H1 (cell line): ENCODE data around the gene LARGE2. TPM values are rescaled to one million over a fixed set of nuclear protein-coding genes. Genes with fewer than 3 reads are reported as not detected.

Source experiments
- CTCF ChIA-PET: fragments of 300-600 bp; sonication (Branson Sonifier 250); formaldehyde crosslinking; loops from one replicate; lab custom pipeline; 2021; ENCODE audit not compliant: partially characterized antibody; lab: Charles Lee
- POLR2A ChIA-PET: fragments of 300-600 bp; sonication (Branson Sonifier 250); formaldehyde crosslinking; loops from one replicate; lab custom pipeline; 2021; ENCODE audit warnings: inconsistent platforms; ENCODE audit not compliant: partially characterized antibody; lab: Charles Lee
- DNase-seq, 2 experiments: peaks; one replicate each; pipeline versions ENCODE4 v3.0.0 to v3.0.0-alpha.2; 2010 to 2022; ENCODE audit warnings: low spot score in 2 of 2, low read depth in 1 of 2, mixed read lengths in 1 of 2
- FAIRE-seq: peaks from 2 replicates; lab custom pipeline; 2011; peaks lifted over from hg19 to GRCh38; lab: Jason Lieb, UNC
- H2AFZ ChIP-seq: 2 replicates; pipeline ENCODE4 v1.8.1; 2012; ENCODE audit warnings: low read length, inconsistent platforms
- H2AK5ac ChIP-seq: 2 replicates; pipeline ENCODE4 v1.6.1; 2013; ENCODE audit warnings: low read depth, low read length
- H2BK120ac ChIP-seq: replicated peaks from 2 replicates; pipeline ENCODE3; 2013; ENCODE audit warnings: low read depth, low read length, inconsistent platforms
- H2BK12ac ChIP-seq: 2 replicates; pipeline ENCODE4 v1.6.1; 2013; ENCODE audit warnings: low read depth, low read length
- H2BK15ac ChIP-seq: 2 replicates; pipeline ENCODE4 v1.6.1; 2013; ENCODE audit warnings: low read length
- H2BK20ac ChIP-seq: 2 replicates; pipeline ENCODE4 v1.6.1; 2013; ENCODE audit warnings: low read length
- H2BK5ac ChIP-seq: 2 replicates; pipeline ENCODE4 v1.6.1; 2013; ENCODE audit warnings: low read depth, low read length
- H3K14ac ChIP-seq: 2 replicates; pipeline ENCODE4 v1.6.1; 2013; ENCODE audit warnings: inconsistent platforms; ENCODE audit not compliant: insufficient read length
- H3K18ac ChIP-seq: 2 replicates; pipeline ENCODE4 v1.6.1; 2013; ENCODE audit warnings: low read length; ENCODE audit errors: extremely low read depth
- H3K23ac ChIP-seq: 2 replicates; pipeline ENCODE4 v1.6.1; 2013; ENCODE audit warnings: inconsistent platforms; ENCODE audit not compliant: insufficient read length
- H3K23me2 ChIP-seq: 2 replicates; pipeline ENCODE4 v1.6.1; 2013; ENCODE audit warnings: low read depth, low read length
- H3K27ac ChIP-seq: 2 replicates; pipeline ENCODE4 v1.6.1; 2011; ENCODE audit warnings: low read depth, low read length, inconsistent platforms
- H3K27me3 ChIP-seq, 4 experiments: replicated peaks in 1 of 4; 1 replicate in 1 of 4; 2 replicates in 3 of 4; pipeline versions ENCODE4 v1.6.1 to v1.8.1; 2011 to 2013; ENCODE audit warnings: low read length in 3 of 4, mild to moderate bottlenecking in 3 of 4, inconsistent platforms in 2 of 4, mixed read lengths in 2 of 4, moderate library complexity in 1 of 4; ENCODE audit not compliant: control insufficient read depth in 3 of 4, insufficient read depth in 3 of 4; ENCODE audit errors: extremely low read depth in 1 of 4
- H3K36me3 ChIP-seq, 4 experiments: 2 replicates each; pipeline versions ENCODE4 v1.6.1 to v1.8.1; 2011 to 2013; ENCODE audit warnings: mild to moderate bottlenecking in 4 of 4, low read length in 3 of 4, moderate library complexity in 2 of 4, control low read depth in 1 of 4, inconsistent platforms in 1 of 4; ENCODE audit not compliant: insufficient read depth in 4 of 4, control insufficient read depth in 2 of 4
- H3K4ac ChIP-seq: replicated peaks from 2 replicates; pipeline ENCODE3; 2013; ENCODE audit warnings: low read length, low read depth, mixed read lengths, inconsistent platforms; ENCODE audit not compliant: insufficient read length
- H3K4me1 ChIP-seq, 4 experiments: replicated peaks in 1 of 4; 1 replicate in 1 of 4; 2 replicates in 3 of 4; pipeline versions ENCODE4 v1.6.1 to v1.8.1; 2011 to 2013; ENCODE audit warnings: low read length in 3 of 4, inconsistent platforms in 2 of 4, mixed read lengths in 1 of 4; ENCODE audit not compliant: insufficient read depth in 4 of 4, control insufficient read depth in 3 of 4
- H3K4me2 ChIP-seq, 2 experiments: 2 replicates each; pipeline versions ENCODE4 v1.6.1 to v1.8.1; 2011 to 2013; ENCODE audit warnings: low read depth in 2 of 2, low read length in 2 of 2, control low read depth in 1 of 2, inconsistent platforms in 1 of 2, mild to moderate bottlenecking in 1 of 2; ENCODE audit not compliant: insufficient read depth in 1 of 2
- H3K4me3 ChIP-seq, 4 experiments: fragments of 200-600, 300-600 bp in 1 of 4; sonication (generic), shearing (Covaris generic), sonication (Bioruptor Twin) in 1 of 4; 2 replicates each; pipeline versions ENCODE4 v1.5.1 to v1.8.1; 2011 to 2016; ENCODE audit warnings: low read length in 4 of 4, low read depth in 3 of 4, control low read depth in 2 of 4, inconsistent platforms in 2 of 4, mild to moderate bottlenecking in 2 of 4, mixed read lengths in 1 of 4, moderate library complexity in 1 of 4; ENCODE audit not compliant: insufficient read depth in 2 of 4; ENCODE audit errors: extremely low read depth in 1 of 4
- H3K56ac ChIP-seq: replicated peaks from 2 replicates; pipeline ENCODE3; 2013; ENCODE audit warnings: low read depth, mild to moderate bottlenecking, mixed read lengths, low read length, inconsistent platforms; ENCODE audit not compliant: insufficient read length
- H3K79me1 ChIP-seq: 2 replicates; pipeline ENCODE4 v1.6.1; 2013; ENCODE audit warnings: low read depth, low read length, control low read depth
- H3K79me2 ChIP-seq, 2 experiments: 2 replicates each; pipeline versions ENCODE4 v1.6.1 to v1.8.1; 2012 to 2013; ENCODE audit warnings: low read length in 2 of 2, mild to moderate bottlenecking in 2 of 2, inconsistent platforms in 1 of 2; ENCODE audit not compliant: insufficient read depth in 2 of 2, control insufficient read depth in 1 of 2
- H3K9ac ChIP-seq, 4 experiments: replicated peaks in 1 of 4; 1 replicate in 1 of 4; 2 replicates in 3 of 4; pipeline versions ENCODE4 v1.6.1 to v1.8.1; 2011 to 2013; ENCODE audit warnings: low read depth in 3 of 4, low read length in 3 of 4, control low read depth in 2 of 4, mild to moderate bottlenecking in 2 of 4, moderate library complexity in 2 of 4, inconsistent platforms in 1 of 4; ENCODE audit errors: extremely low read depth in 1 of 4
- H3K9me3 ChIP-seq, 2 experiments: 2 replicates each; pipeline versions ENCODE4 v1.6.1 to v1.8.1; 2012 to 2013; ENCODE audit warnings: mild to moderate bottlenecking in 2 of 2, moderate library complexity in 2 of 2, control low read depth in 1 of 2, inconsistent platforms in 1 of 2, low read depth in 1 of 2, low read length in 1 of 2, mixed read lengths in 1 of 2; ENCODE audit not compliant: insufficient read depth in 2 of 2
- H4K20me1 ChIP-seq, 2 experiments: replicated peaks in 1 of 2; 2 replicates each; pipeline versions ENCODE3 to v1.8.1; 2011 to 2013; ENCODE audit warnings: inconsistent platforms in 2 of 2, low read length in 2 of 2, mild to moderate bottlenecking in 1 of 2; ENCODE audit not compliant: insufficient read depth in 2 of 2, control insufficient read depth in 1 of 2
- H4K5ac ChIP-seq: 2 replicates; pipeline ENCODE4 v1.6.1; 2013; ENCODE audit warnings: low read length, low read depth, mixed read lengths, inconsistent platforms; ENCODE audit not compliant: insufficient read length
- H4K8ac ChIP-seq: 2 replicates; pipeline ENCODE4 v1.8.0; 2013; ENCODE audit warnings: mild to moderate bottlenecking, moderate library complexity, low read length, inconsistent platforms; ENCODE audit not compliant: insufficient read depth; ENCODE audit errors: extremely low read depth
- H4K91ac ChIP-seq: replicated peaks from 2 replicates; pipeline ENCODE3; 2013; ENCODE audit warnings: low read length, mixed read lengths, inconsistent platforms; ENCODE audit not compliant: insufficient read length
- CBX5 ChIP-seq: fragments of 300-800, 300-1000 bp; sonication (generic); IDR thresholded peaks from 2 replicates; pipeline ENCODE4 v1.7.1; 2016; ENCODE audit warnings: antibody characterized with exemption, low read length, low read depth
- NRF1 ChIP-seq: IDR thresholded peaks from 2 replicates; pipeline ENCODE4 v1.6.1; 2011; ENCODE audit warnings: mild to moderate bottlenecking, low read depth, low read length, improper control_type of control experiment
- POLR2A ChIP-seq, 2 experiments: IDR thresholded peaks; 1 replicate in 1 of 2; 2 replicates in 1 of 2; pipeline ENCODE4 v1.6.1; 2011; ENCODE audit warnings: low read depth in 2 of 2, low read length in 2 of 2, mild to moderate bottlenecking in 2 of 2; ENCODE audit errors: control extremely low read depth in 1 of 2
- SP2 ChIP-seq: IDR thresholded peaks from 2 replicates; pipeline ENCODE4 v1.6.1; 2012; ENCODE audit warnings: mild to moderate bottlenecking, low read length, inconsistent platforms
- USF2 ChIP-seq: IDR thresholded peaks from 2 replicates; pipeline ENCODE4 v1.6.1; 2011; ENCODE audit warnings: low read length, improper control_type of control experiment
- WGBS, 2 experiments: shearing (Covaris generic) in 1 of 2; methylation state at CpG; one replicate each; pipeline versions ENCODE4 v1.1.6 to v1.1.7; 2013 to 2015; ENCODE audit warnings: low lambda C conversion rate in 2 of 2, mixed read lengths in 2 of 2, inconsistent platforms in 1 of 2, low coverage in 1 of 2, missing lambda C conversion rate in 1 of 2; ENCODE audit not compliant: insufficient replicate concordance in 2 of 2, insufficient coverage in 1 of 2, insufficient read length in 1 of 2; ENCODE audit errors: extremely low coverage in 1 of 2, missing lambda C conversion rate in 1 of 2; 5-methylcytosine and 5-hydroxymethylcytosine counted together
- polyA plus RNA-seq, 7 experiments: library from polyadenylated mRNA; depleted of rRNA in 3 of 7; stranded (reverse) in 5 of 7; unstranded in 2 of 7; fragments of >200 nt in 5 of 7; fragments of 200-250 nt in 2 of 7; gene quantifications; 1 replicate in 5 of 7; 2 replicates in 1 of 7; 4 replicates in 1 of 7; pipeline versions ENCODE4 v1.2.1 to v1.2.3, GENCODE V29; 2011 to 2013; ENCODE audit warnings: missing spikeins in 2 of 7, mixed read lengths in 2 of 7
- total RNA-seq: library from RNA; stranded (reverse); fragmentation: NEBNext Ultra II Directional; extraction: Animal tissue kit (Norgen Biotek cat#: 25700); gene quantifications from 2 replicates; pipeline ENCODE4 v1.2.1, GENCODE V29; 2021

LARGE2 gene
- total and polyA plus RNA-seq, 2 of the 8 experiments (the other 6 are each of a cell fraction or from before 2014, with no cell fraction given), result 111 to 137 TPM

GRCh38 chr11:45937916-45938315 lies 15.5 kb downstream of the LARGE2 start:
- Histone ChIP-seq H4K8ac (no peak overlapping the region), H2BK120ac (no peak overlapping the region), H3K23ac (no peak overlapping the region), H3K56ac (no peak overlapping the region), H3K23me2 (no peaks in the 10 kb centered on the region), H2BK15ac (no peak overlapping the region), H2BK5ac (no peak overlapping the region), H3K79me2 (no peaks in the 10 kb centered on the region), H3K27ac (no peak overlapping the region), H3K9ac (no peak overlapping the region; a peak in 1 of 7 replicates), H3K4ac (no peak overlapping the region), H3K18ac (no peak overlapping the region), H3K79me1 (no peaks in the 10 kb centered on the region), H2BK20ac (no peak overlapping the region), H3K27me3 (no peaks in the 10 kb centered on the region), H3K4me1 (peaks cover 0 to 5% (median 0%) of the 10 kb centered on the region in 4 experiments; a peak in 1 of 7 replicates), H4K5ac (no peak overlapping the region), H3K9me3 (no peaks in the 10 kb centered on the region), H2BK12ac (no peak overlapping the region), H3K14ac (no peak overlapping the region), H3K4me3 (no peak overlapping the region), H4K91ac (no peak overlapping the region), H3K4me2 (no peak overlapping the region), H2AK5ac (no peak overlapping the region), H2AFZ (no peak overlapping the region), H4K20me1 (no peaks in the 10 kb centered on the region), H3K36me3 (peaks cover 6 to 33% (median 9%) of the 10 kb centered on the region in 4 experiments; a peak in 7 of 8 replicates)
- WGBS, 2 experiments, result 91% methylated on average over 10 of the region's 10 CpGs; no CpG with 5 or more reads in 1 of the 2 experiments
- ChIA-PET CTCF (interaction anchor here (2.1 kb wide), 1 partner anchor 69 kb away, joined by 7 read pairs; no protein-coding TSS in a partner anchor), POLR2A (interaction anchor here (1.0 to 13.6 kb wide), 6 partner anchors 8 to 56 kb away, joined by 3 to 115 read pairs (median 3); partner anchors contain the start of gene LARGE2)
- no peak for TF ChIP-seq CBX5
- TF ChIP-seq USF2, result no peak
- TF ChIP-seq NRF1, result no peak
- no peak for TF ChIP-seq POLR2A (IDR thresholded peaks at IDR 0.05; ENCODE audit: control extremely low read depth in 1 of 2, low read depth in 2 of 2, low read length in 2 of 2)
- TF ChIP-seq SP2, result no peak
- no peak for DNase-seq
- FAIRE-seq, result no peak
